Suprapubic skin (tissue), 4 donors: ENCODE data around the gene CYP21A2. TPM values are rescaled to one million over a fixed set of nuclear protein-coding genes. Genes with fewer than 3 reads are reported as not detected.
A peak's percentile ranks its signal among the peaks of the same experiment; 100 is the strongest.

Source experiments
- DNase-seq, 2 donors: peaks; one replicate each; pipeline ENCODE4 v3.0.0-alpha.2; 2019; ENCODE audit warnings: low spot score in 2 of 2
- H3K27ac ChIP-seq: fragments of 200-600 bp; sonication (generic); one replicate; pipeline ENCODE4 v1.5.1; 2019
- H3K27me3 ChIP-seq: fragments of 200-600 bp; sonication (generic); one replicate; pipeline ENCODE4 v1.5.1; 2019
- H3K36me3 ChIP-seq: fragments of 200-600 bp; sonication (generic); one replicate; pipeline ENCODE4 v1.5.1; 2019
- H3K4me1 ChIP-seq: fragments of 200-600 bp; sonication (generic); one replicate; pipeline ENCODE4 v1.5.1; 2019
- H3K4me3 ChIP-seq: fragments of 200-600 bp; sonication (generic); one replicate; pipeline ENCODE4 v1.5.1; 2019; ENCODE audit warnings: mild to moderate bottlenecking
- H3K9me3 ChIP-seq: fragments of 200-600 bp; sonication (generic); one replicate; pipeline ENCODE4 v1.5.1; 2019
- CTCF ChIP-seq, 2 donors: fragments of 200-600 bp in 1 of 2; fragments of 450-650 bp in 1 of 2; sonication (generic) in 1 of 2; IDR thresholded peaks; one replicate each; pipeline ENCODE4 v1.5.1; 2016 to 2019; ENCODE audit warnings: antibody characterized with exemption in 2 of 2, mild to moderate bottlenecking in 1 of 2, moderate library complexity in 1 of 2
- EP300 ChIP-seq: sonication (generic); formaldehyde crosslinking; IDR thresholded peaks from one replicate; pipeline ENCODE4 v1.6.1; 2017; ENCODE audit warnings: antibody characterized with exemption
- POLR2A ChIP-seq, 2 donors: fragments of 450-650 bp; IDR thresholded peaks; one replicate each; pipeline ENCODE4 v1.6.1; 2017; ENCODE audit warnings: antibody characterized with exemption in 2 of 2, mild to moderate bottlenecking in 2 of 2, moderate library complexity in 2 of 2
- POLR2AphosphoS5 ChIP-seq, 3 donors: sonication (generic); formaldehyde crosslinking; IDR thresholded peaks; one replicate each; pipeline ENCODE4 v1.6.1; 2017; ENCODE audit warnings: antibody characterized with exemption in 3 of 3
- WGBS: methylation state at CpG from one replicate; pipeline ENCODE4 v1.1.5; 2018; 5-methylcytosine and 5-hydroxymethylcytosine counted together
- total RNA-seq, 4 donors: library from RNA; depleted of rRNA; stranded (reverse); fragments of >200 nt; gene quantifications; one replicate each; pipeline ENCODE4 v1.1.0, GENCODE V29; 2016

CYP21A2 gene
- total RNA-seq, 4 donors from 2014 or later, result 0.39 to 2.3 TPM; not detected in 2

- 81% methylated on average over 17 of the region's 17 CpGs for WGBS
- H3K4me1 ChIP-seq, result peaks cover 47% of the 10 kb centered on the region
- H3K27ac ChIP-seq, result peak overlapping the region; percentile 68
- TF ChIP-seq POLR2A (IDR thresholded peaks at IDR 0.05) (no peak), POLR2AphosphoS5 (IDR thresholded peaks at IDR 0.05) (no peak), CTCF (IDR thresholded peaks at IDR 0.05) (no peak), EP300 (no peak)
- no peak overlapping the region for H3K4me3 ChIP-seq
- no peaks in the 10 kb centered on the region for H3K36me3 ChIP-seq
- no peaks in the 10 kb centered on the region for H3K27me3 ChIP-seq
- H3K9me3 ChIP-seq, result no peaks in the 10 kb centered on the region
- peak in 1 of 2 donors; percentile 66 for DNase-seq
These were observed 47.7 kb downstream of the CYP21A2 start for GRCh38 chr6:32085759-32086459.

- no peaks in the 10 kb centered on the region for H3K9me3 ChIP-seq
- 53% methylated on average over 12 of the region's 45 CpGs for WGBS
- TF ChIP-seq POLR2A (IDR thresholded peaks at IDR 0.05), result no peak
- no peak for TF ChIP-seq POLR2AphosphoS5 (IDR thresholded peaks at IDR 0.05)
- no peak for TF ChIP-seq EP300
- no peak for TF ChIP-seq CTCF (IDR thresholded peaks at IDR 0.05)
- peak overlapping the region; percentile 27 for H3K4me3 ChIP-seq
- H3K36me3 ChIP-seq, result no peaks in the 10 kb centered on the region
- H3K27me3 ChIP-seq, result no peaks in the 10 kb centered on the region
- peak in 1 of 2 donors; percentile 64 for DNase-seq
- H3K27ac ChIP-seq, result peak overlapping the region; percentile 68
- H3K4me1 ChIP-seq, result peaks cover 38% of the 10 kb centered on the region
These were observed 48.7 kb downstream of the CYP21A2 start for GRCh38 chr6:32086661-32087573.

DNA sequence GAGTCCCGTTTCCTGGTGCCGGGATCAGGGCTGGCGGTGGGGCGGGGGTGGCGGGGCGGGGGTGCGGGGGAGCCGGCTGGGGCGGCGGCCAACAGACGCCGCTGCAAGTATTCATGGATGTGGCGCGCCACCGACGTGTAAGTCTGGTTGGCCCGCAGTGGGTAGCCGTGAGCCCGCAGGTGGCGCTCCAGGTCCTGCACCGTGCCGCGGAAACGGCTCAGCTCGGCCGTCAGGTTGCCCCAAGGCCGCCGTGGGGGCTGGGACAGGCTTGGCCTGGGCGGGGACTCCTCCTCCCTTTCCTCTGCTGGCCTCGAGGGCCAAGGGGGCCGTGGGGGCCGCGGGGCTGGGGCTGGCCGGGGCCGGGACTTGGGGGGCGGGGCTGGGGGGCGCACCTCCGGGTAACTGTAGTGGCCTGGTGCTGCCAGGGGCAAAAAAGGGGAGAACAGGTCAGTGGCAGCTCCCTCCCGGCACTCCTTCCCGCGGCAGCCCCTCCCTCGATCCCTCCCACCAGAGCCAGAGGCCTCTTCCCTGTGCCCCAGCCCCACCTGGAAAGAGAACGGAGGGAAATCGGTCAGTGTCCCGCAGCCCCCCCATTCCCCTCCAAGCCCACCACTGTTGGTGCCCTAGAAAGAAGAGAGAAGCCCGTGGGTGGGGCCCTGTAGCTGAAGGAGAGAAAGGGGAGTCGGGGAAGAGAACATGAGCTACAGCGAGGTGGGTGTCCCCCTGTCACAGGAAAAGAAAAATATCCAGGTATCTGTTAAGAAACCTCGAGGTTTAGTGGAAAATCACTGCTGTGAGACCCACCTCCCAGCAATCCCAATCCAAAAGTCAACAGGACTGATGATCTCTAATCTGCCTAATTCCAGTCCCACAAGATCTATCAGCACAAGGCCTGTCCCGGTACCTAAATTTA, 49.6 kb downstream of the CYP21A2 start:
- H3K4me3 ChIP-seq, result peak overlapping the region; percentile 27
- DNase-seq, result peak; percentile 87 to 88
- peaks cover 38% of the 10 kb centered on the region for H3K4me1 ChIP-seq
- H3K27me3 ChIP-seq, result no peaks in the 10 kb centered on the region
- no peaks in the 10 kb centered on the region for H3K9me3 ChIP-seq
- H3K36me3 ChIP-seq, result no peaks in the 10 kb centered on the region
- H3K27ac ChIP-seq, result peak overlapping the region; percentile 68
- TF ChIP-seq POLR2AphosphoS5 (IDR thresholded peaks at IDR 0.05), result no peak
- peak in 1 of 2 donors; percentile 54 for TF ChIP-seq CTCF (IDR thresholded peaks at IDR 0.05)
- WGBS, result 47% methylated on average over 18 of the region's 50 CpGs

- TF ChIP-seq POLR2AphosphoS5 (IDR thresholded peaks at IDR 0.05), result no peak
- no peak for TF ChIP-seq CTCF (IDR thresholded peaks at IDR 0.05)
- no peak for TF ChIP-seq POLR2A (IDR thresholded peaks at IDR 0.05)
- TF ChIP-seq EP300, result no peak
- Histone ChIP-seq H3K4me1 (peaks cover 35% of the 10 kb centered on the region), H3K4me3 (no peak overlapping the region)
These were observed 50.4 kb downstream of the CYP21A2 start for GRCh38 chr6:32088487-32089049.

More at GRCh38 chr6:32088487-32089049, 50.4 kb downstream of the CYP21A2 start:
- H3K27me3 ChIP-seq, result no peaks in the 10 kb centered on the region
- no peaks in the 10 kb centered on the region for H3K9me3 ChIP-seq
- WGBS, result 93% methylated on average over 9 of the region's 14 CpGs
- no peak overlapping the region for H3K27ac ChIP-seq
- peak in 1 of 2 donors; percentile 66 for DNase-seq
- no peaks in the 10 kb centered on the region for H3K36me3 ChIP-seq
